GM10248 (cell line): ENCODE results near the gene AARS2.
A peak's percentile ranks its signal among the peaks of the same experiment; 100 is the strongest.

ENCODE experiments used
- CTCF ChIA-PET: fragments of 300-600 bp; sonication (Branson Sonifier 250); formaldehyde crosslinking; extraction: SDS; loops from one replicate; lab custom pipeline; 2021; ENCODE audit warnings: antibody characterized with exemption; lab: Yijun Ruan, JAX
- POLR2A ChIA-PET: fragments of 350-650 bp; sonication (Branson Sonifier 250); formaldehyde crosslinking; extraction: SDS; loops from one replicate; lab custom pipeline; 2020; ENCODE audit warnings: antibody characterized with exemption; lab: Yijun Ruan, JAX
- DNase-seq: peaks from one replicate; pipeline ENCODE4 v3.0.0; 2012; ENCODE audit errors: extremely low spot score
- TF ChIP-seq, protein P1 (sequence below): IDR thresholded peaks from 2 replicates; pipeline ENCODE4 v1.5.1; 2012; ENCODE audit warnings: mild to moderate bottlenecking, low read depth; ENCODE audit errors: extremely low read depth, missing control alignments, control extremely low read depth

AARS2 gene

DNA sequence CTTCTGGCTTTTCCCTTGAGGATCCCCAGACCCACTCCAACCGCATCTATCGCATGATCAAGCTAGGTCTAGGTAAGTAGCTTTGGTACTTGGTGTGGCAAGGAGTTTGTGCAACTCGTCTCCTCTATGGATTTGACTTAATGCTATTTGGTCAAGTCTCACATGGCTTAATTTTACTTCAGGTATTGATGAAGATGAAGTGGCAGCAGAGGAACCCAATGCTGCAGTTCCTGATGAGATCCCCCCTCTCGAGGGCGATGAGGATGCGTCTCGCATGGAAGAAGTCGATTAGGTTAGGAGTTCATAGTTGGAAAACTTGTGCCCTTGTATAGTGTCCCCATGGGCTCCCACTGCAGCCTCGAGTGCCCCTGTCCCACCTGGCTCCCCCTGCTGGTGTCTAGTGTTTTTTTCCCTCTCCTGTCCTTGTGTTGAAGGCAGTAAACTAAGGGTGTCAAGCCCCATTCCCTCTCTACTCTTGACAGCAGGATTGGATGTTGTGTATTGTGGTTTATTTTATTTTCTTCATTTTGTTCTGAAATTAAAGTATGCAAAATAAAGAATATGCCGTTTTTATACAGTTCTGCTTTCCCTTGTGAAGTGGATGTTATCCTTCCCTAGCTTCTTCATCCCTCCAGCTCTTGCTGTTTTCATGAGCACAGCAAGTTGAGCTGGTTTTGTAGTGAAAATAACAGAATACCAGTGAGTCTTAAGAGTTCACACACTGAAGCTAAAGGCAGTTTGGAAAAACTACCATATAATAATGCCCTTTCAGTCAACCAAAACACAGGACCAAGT, 59.6 kb downstream of the AARS2 start:
- CTCF ChIA-PET, result interaction anchor here (1.0 to 3.8 kb wide), 9 partner anchors 9 to 155 kb away, joined by 3 to 16 read pairs (median 5); no protein-coding TSS in a partner anchor
- POLR2A ChIA-PET, result interaction anchor here (0.9 to 1.2 kb wide), 2 partner anchors 68 to 81 kb away, joined by 3 to 6 read pairs; no protein-coding TSS in a partner anchor
- DNase-seq, result no peak
- TF ChIP-seq, protein P1, sequence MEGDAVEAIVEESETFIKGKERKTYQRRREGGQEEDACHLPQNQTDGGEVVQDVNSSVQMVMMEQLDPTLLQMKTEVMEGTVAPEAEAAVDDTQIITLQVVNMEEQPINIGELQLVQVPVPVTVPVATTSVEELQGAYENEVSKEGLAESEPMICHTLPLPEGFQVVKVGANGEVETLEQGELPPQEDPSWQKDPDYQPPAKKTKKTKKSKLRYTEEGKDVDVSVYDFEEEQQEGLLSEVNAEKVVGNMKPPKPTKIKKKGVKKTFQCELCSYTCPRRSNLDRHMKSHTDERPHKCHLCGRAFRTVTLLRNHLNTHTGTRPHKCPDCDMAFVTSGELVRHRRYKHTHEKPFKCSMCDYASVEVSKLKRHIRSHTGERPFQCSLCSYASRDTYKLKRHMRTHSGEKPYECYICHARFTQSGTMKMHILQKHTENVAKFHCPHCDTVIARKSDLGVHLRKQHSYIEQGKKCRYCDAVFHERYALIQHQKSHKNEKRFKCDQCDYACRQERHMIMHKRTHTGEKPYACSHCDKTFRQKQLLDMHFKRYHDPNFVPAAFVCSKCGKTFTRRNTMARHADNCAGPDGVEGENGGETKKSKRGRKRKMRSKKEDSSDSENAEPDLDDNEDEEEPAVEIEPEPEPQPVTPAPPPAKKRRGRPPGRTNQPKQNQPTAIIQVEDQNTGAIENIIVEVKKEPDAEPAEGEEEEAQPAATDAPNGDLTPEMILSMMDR, result peak; percentile 66

DNA sequence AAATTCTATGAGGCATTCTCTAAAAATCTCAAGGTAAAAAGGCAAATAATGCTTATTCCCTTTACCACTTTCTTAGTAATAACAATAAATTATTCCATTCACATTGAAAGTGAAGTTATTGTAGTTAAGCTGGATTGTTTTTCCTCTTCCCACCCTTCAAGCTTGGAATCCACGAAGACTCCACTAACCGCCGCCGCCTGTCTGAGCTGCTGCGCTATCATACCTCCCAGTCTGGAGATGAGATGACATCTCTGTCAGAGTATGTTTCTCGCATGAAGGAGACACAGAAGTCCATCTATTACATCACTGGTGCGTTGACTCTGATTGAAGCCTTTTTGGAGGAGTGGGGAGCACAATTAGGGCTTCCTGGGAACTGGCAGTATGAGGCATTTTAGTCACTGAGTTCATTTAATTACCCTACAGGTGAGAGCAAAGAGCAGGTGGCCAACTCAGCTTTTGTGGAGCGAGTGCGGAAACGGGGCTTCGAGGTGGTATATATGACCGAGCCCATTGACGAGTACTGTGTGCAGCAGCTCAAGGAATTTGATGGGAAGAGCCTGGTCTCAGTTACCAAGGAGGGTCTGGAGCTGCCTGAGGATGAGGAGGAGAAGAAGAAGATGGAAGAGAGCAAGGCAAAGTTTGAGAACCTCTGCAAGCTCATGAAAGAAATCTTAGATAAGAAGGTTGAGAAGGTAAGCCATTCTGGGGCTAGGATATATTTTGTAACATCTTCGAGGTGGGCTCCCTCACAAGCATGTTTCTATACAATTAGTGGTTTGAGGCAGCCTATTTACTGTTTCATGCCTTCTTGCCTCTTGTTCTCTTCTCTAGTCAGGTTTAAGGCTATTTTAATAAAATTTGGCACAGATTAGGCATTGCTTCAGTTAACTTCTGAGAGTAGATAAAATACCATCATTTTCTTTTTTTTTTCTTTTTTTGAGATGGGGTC, 61.3 kb downstream of the AARS2 start:
- ChIA-PET CTCF (interaction anchor here (0.9 to 3.8 kb wide), 4 partner anchors 10 to 79 kb away, joined by 3 to 16 read pairs (median 5); no protein-coding TSS in a partner anchor), POLR2A (interaction anchor here (1.2 to 1.7 kb wide), 3 partner anchors 10 to 120 kb away, joined by 3 to 9 read pairs (median 4); no protein-coding TSS in a partner anchor)
- no peak for DNase-seq
- TF ChIP-seq, protein P1, result no peak

DNA sequence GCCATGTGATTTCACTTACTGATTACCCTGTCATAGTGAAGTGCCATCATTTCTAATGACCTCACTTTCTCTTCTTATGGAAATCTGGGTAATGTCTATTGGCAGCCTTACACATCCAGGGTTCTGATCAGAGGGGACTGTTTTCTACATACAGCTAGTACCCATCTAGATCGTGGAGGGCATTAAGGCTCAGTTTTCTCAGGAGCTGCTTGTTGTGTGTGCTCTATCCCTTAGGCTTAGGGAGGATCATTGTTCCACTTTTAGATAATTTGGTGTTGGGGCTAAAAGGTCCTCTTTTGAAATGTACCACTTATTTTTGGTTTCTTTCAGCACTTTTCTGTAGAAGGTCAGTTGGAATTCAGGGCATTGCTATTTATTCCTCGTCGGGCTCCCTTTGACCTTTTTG, 62.4 kb downstream of the AARS2 start:
- ChIA-PET CTCF (interaction anchor here (0.9 to 2.4 kb wide), 2 partner anchors 13 to 78 kb away, joined by 3 to 6 read pairs; no protein-coding TSS in a partner anchor), POLR2A (interaction anchor here (1.2 to 1.5 kb wide), 2 partner anchors 26 to 119 kb away, joined by 3 to 4 read pairs; no protein-coding TSS in a partner anchor)
- TF ChIP-seq, protein P1, result no peak
- no peak for DNase-seq

DNA sequence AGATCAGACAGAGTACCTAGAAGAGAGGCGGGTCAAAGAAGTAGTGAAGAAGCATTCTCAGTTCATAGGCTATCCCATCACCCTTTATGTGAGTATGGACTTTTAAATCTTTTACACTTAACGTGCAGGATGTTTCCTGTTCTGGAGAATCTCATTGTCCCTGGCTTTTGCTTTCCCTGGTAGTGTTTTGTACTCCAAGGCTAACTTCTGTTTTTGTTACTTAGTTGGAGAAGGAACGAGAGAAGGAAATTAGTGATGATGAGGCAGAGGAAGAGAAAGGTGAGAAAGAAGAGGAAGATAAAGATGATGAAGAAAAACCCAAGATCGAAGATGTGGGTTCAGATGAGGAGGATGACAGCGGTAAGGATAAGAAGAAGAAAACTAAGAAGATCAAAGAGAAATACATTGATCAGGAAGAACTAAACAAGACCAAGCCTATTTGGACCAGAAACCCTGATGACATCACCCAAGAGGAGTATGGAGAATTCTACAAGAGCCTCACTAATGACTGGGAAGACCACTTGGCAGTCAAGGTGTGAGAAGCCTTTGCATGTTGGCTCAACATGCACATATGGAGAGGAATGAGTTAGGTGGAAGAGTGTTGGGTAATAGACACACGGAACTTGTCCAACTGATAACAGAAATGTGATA, 63.0 kb downstream of the AARS2 start:
- ChIA-PET POLR2A (interaction anchor here (1.3 to 1.5 kb wide), 2 partner anchors 12 to 26 kb away, joined by 3 to 4 read pairs; no protein-coding TSS in a partner anchor), CTCF (interaction anchor here (2.4 to 5.0 kb wide), 2 partner anchors 13 kb away, joined by 6 to 31 read pairs; no protein-coding TSS in a partner anchor)
- TF ChIP-seq, protein P1, result no peak
- DNase-seq, result no peak
